ENCODE results near the gene FGD2.
"Not testable (repeated sequence)": the region's sequence is repeated elsewhere in the genome, so short reads cannot be mapped to it uniquely, and the experiment has no call there.

Gene FGD2

GRCh38 chr6:37039958-37040357, 34.5 kb downstream of the FGD2 start:
- no peak for DNase-seq (ENCODE audit: low spot score)

DNA sequence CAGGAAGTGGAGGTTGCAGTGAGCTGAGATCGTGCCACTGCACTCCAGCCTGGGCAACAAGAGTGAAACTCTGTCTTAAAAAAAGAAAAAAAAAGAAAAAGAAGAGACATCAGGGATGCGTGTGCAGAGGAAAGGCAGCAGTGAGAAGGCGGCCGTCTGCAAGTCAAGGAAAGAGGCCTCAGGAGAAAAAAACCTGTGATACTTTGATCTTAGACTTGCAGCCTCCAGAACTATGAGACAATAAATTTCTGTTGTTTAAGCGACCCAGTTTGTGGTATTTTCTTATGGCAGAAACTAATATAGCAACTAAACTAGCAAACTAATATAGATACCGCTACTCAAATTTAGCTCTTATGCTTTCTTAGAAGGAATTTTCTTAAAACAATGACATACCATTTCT, 36.1 kb downstream of the FGD2 start:
- DNase-seq (ENCODE audit: low spot score): no peak

DNA sequence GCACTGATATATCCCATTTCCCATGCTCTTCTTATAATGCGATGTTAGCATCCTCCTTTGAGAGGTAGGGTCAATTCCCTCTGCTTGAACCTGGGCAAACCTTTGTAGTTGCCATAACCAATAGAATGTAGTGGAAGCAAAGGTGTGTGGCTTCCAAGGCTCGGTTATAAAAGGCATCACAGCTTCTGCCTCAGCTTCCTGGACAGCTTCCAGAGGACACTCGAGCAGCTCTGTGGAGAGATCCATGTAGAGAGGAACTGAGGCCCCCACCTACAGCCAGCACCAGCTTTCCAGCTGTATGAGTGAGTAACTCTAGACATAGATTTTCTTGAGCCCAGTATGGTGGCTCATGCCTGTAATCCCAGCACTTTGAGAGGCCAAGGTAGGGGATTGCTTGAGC, 36.7 kb downstream of the FGD2 start:
- DNase-seq (ENCODE audit: low spot score): no peak

DNA sequence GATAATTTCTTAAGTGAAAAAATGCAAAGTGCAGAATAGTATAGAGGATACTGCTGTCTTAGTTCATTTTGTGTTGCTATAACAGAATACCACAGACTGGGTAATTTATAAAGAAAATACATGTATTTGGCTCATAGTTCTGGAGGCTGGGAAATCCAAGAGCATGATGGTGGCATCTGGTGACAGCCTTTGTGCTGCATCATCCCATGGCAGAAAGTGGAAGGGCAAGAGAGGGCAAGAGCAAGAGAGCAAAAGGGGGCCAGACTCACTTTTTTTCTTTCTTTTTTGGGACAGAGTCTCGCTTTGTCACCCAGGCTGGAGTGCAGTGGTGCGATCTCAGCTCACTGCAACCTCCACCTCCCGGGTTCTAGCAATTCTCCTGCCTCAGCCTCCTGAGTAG, 37.6 kb downstream of the FGD2 start:
- not testable (repeated sequence) for DNase-seq (ENCODE audit: low spot score)

DNA sequence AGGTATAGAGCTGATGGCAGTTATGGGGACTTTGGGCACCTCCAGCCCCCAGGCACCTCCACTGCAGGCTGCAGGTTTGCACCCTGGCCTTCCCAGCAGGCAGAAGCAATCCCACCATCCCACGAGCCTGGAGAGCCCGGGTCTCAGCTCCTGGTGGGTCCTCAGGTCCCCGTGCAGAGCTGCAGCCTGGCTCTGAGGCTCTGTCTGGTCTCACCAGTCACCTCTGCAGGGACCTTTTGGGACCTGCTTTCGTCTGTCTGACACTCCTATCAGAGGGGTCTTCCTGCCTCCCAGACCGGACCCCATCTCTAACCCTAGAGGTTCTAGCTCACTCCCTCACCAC, 41.9 kb downstream of the FGD2 start:
- DNase-seq (ENCODE audit: low spot score): no peak

DNA sequence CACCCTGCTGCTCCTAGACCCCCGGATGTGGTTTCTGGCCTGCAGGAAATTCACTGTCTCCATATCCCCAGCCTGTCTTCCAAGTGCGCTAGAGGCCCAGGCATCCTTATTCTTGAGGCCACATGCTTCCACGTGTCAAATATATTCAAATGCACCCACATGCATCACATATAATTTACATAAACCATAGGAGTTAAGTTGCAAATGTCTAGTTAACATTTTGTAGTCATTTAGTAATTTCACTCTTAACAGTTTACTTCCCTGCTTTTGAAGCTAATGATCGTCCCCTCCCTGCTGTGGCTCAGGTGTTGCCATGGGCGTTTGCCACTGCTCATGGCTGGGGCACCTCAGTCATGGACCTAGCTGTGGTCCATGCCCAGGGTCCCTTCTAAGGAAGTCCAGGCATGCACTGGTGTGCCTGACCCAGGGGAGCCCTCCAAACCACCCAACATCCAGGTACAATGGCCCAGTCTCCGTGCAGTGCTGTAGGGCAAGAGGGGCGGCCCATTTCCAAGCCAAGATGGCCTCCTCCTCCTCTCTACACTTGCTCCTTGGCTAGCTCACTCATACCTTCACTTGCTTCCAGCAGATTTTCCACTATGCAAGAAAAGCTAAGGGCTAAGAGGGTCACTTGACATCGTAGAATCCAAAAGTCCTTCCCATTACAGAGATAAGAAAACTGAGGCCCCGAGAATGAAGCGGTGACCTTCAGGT, 42.4 kb downstream of the FGD2 start:
- no peak for DNase-seq (ENCODE audit: low spot score)

GRCh38 chr6:37048403-37048850, 43.0 kb downstream of the FGD2 start:
- DNase-seq (ENCODE audit: low spot score): no peak

DNA sequence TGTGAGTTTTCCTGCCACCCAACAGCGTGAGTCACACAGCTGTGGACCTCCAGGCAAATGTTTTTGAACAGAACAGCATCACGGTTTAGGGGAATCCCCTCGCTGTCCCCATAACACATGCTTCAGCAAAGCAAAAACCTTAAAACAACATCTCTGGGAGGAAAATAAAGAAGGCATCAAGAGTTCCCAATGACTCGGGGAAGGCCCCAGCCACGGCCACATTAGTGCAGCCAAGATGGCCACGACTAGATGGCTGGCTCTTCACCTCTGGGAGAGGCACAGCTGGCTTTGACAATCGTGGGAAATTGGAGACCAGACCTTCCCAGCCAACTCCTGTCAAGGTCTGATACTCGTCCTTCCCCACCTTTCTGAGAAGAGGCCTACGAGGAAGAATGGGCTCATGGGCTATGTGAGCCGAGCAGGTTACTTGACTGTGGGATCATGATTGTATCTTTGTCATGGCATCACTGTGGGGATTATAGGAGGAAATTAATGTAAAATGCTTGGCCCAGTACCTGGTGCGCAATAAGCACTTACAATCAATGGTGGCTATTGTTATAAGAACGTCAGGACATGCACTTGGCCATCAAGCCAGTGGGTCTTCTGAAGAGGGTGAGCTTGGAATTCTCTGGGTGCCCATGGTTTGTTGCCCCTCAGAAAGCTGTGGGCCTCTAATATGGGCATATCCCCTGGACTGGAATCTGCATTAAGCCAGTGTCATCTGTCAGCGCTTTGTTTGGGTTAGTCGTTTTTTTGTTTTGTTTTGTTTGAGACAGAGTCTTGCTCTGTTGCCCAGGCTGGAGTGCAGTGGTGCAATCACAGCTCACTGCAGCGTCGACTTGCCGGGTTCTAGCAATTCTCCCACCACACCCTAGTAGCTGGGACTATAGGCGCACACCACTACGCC, 43.6 kb downstream of the FGD2 start:
- peak; percentile 65 for DNase-seq (ENCODE audit: low spot score)

DNA sequence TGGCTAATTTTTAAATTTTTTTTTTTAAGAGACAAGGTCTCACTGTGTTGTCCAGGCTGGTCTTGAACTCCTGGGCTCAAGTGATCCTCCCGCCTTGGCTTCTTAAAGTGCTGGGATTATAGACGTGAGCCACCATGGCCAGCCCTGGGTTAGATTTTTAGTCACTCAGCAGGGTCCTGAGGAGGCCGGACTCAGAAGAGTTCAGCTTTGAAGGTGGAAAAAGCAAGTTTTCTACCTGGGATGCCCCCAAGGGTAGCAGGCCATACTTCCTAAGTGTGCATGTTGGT, 44.2 kb downstream of the FGD2 start:
- no peak for DNase-seq (ENCODE audit: low spot score)

GRCh38 chr6:37050045-37050853, 44.8 kb downstream of the FGD2 start:
- no peak for DNase-seq (ENCODE audit: low spot score)

- no peak for DNase-seq (ENCODE audit: low spot score)
These were observed 45.3 kb downstream of the FGD2 start for GRCh38 chr6:37050854-37051137.

DNA sequence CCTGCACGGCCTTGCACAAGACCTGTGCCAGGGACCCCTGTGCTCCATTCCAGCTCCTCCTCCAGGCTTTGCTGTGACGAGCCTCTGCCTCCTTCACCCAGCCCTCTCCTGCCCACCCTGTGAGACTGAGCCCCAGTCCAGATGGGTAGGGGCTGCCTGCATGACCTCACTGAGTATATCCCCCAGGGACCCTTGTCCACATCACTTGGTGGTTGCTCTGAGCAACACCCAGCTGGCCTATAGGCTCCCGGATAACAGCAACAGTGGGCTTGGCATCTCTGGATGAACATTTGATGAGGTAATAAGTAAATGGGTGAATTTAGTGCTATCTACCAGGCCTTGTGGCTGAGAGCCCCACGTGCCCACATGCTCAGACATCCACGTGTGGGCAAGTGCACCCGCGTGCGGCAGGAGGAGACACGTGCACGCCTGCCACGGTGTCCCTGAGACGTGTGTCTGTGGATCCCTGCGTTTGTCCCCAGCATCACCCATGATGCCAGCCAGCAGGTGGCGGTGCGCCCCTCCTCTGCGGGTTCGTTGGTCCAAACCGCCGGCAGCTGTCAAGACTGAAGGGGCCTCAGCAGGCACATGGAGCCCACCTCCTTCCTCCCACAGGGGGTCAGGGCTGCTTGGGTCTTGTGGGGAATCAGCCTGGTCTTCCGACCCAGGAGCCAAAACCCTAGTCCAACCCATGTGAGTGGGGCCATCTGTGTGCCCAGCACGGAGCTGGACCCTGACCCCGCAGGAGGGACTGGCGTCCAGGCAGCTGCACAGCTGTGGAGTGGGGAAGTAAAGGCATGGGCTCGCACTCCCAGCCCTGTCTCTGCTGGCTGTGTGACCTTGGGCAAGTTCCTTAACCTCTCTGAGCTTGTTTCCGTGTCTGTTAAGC, 45.9 kb downstream of the FGD2 start:
- peak; percentile 80 for DNase-seq (ENCODE audit: low spot score)

DNA sequence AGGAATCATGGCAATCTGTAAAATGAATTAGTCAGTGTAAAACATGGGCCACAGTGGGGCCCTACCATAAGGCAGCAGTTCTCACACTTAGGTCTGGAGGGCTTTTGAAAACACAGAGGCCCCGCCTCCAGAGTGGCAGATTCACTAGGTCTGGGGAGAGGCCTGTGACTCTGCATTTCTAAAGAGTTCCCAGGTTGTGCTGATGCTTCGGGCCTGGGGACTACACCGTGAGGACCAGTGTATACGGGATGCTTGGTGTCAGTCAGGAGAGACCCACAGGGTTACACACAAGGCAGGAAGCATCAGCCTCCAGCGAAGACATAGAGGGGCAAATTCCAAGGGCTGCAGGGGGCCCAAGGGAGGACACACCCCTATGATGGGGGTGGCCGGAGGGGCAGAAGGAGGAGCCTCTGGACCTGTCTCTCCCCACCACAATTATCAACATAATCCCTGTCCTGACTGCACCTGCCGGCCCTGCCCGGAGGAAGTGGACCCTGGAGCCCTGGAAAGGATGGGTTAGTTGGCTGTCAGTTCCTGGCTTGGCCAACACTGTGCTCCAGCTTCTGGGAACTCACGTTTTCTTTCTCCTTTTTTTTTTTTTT, 46.7 kb downstream of the FGD2 start:
- no peak for DNase-seq (ENCODE audit: low spot score)

- DNase-seq (ENCODE audit: low spot score): no peak
These were observed 48.2 kb downstream of the FGD2 start for GRCh38 chr6:37053683-37054082.

GRCh38 chr6:37054171-37054570, 48.7 kb downstream of the FGD2 start:
- no peak for DNase-seq (ENCODE audit: low spot score)

- no peak for DNase-seq (ENCODE audit: low spot score)
These were observed 49.1 kb downstream of the FGD2 start for GRCh38 chr6:37054580-37054979.

GRCh38 chr6:37056112-37056403, 50.6 kb downstream of the FGD2 start:
- no peak for DNase-seq (ENCODE audit: low spot score)

- DNase-seq (ENCODE audit: low spot score): peak; percentile 33
These were observed 51.1 kb downstream of the FGD2 start for GRCh38 chr6:37056439-37057127.

GRCh38 chr6:37057128-37057471, 51.6 kb downstream of the FGD2 start:
- no peak for DNase-seq (ENCODE audit: low spot score)

- DNase-seq (ENCODE audit: low spot score): no peak
These were observed 52.2 kb downstream of the FGD2 start for GRCh38 chr6:37057678-37058077.

GRCh38 chr6:37058084-37058586, 52.7 kb downstream of the FGD2 start:
- peak; percentile 32 for DNase-seq (ENCODE audit: low spot score)

Data from AG08396 (cell line).